Measurements from ENCODE around the gene TRIM56.

TRIM56 gene

DNA sequence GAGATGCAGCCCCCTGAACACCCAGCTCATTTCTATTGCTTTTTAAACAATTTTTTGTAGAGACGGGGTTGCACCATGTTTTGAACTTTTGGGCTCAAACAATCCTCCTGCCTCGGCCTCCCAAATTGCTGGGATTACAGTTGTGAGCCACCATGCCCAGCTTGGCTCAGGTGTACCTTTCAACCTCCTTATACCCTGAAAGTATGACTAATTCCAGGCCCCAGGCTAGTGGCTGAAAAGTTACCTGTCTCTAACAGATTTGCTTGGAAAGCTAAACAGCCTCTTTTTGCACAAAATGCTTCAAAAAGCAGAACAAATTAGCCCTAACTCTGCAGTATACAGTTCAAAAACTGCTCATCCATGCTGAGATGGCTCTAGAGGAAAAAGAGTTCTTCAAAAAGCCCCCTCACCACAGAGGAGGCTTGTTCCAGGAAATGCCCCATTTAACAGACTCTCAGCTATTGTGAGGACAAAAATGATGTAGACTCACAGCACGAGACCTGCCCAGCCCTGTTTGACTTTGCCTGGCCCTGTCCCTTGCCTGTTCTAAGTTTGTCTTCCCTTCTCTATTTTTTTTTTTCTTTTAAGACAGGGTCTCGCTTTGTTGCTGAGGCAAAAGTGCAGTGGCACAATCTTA is 55.6 kb downstream of the TRIM56 start:
- TF ChIP-seq, protein P1, sequence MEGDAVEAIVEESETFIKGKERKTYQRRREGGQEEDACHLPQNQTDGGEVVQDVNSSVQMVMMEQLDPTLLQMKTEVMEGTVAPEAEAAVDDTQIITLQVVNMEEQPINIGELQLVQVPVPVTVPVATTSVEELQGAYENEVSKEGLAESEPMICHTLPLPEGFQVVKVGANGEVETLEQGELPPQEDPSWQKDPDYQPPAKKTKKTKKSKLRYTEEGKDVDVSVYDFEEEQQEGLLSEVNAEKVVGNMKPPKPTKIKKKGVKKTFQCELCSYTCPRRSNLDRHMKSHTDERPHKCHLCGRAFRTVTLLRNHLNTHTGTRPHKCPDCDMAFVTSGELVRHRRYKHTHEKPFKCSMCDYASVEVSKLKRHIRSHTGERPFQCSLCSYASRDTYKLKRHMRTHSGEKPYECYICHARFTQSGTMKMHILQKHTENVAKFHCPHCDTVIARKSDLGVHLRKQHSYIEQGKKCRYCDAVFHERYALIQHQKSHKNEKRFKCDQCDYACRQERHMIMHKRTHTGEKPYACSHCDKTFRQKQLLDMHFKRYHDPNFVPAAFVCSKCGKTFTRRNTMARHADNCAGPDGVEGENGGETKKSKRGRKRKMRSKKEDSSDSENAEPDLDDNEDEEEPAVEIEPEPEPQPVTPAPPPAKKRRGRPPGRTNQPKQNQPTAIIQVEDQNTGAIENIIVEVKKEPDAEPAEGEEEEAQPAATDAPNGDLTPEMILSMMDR (conservative IDR thresholded peaks at IDR 0.05; ENCODE audit: low read depth) = no peak
- ChIA-PET POLR2A (ENCODE audit: low non-redundant PET) (no interaction called here), CTCF (interaction anchor here (0.5 to 2.8 kb wide), 6 partner anchors 26 to 1163 kb away, joined by 3 to 16 read pairs (median 3); no protein-coding TSS in a partner anchor)
- H3K27ac ChIP-seq = peak overlapping the region; percentile 72
- no peak for DNase-seq (ENCODE audit: low spot score)
